Panc1 (cell line): Measurements from ENCODE around the gene POU5F2.

ENCODE experiments used
- CTCF ChIP-seq: fragments of 450-650 bp; IDR thresholded peaks from 2 replicates; pipeline ENCODE4 v1.5.1; 2017; ENCODE audit warnings: mild to moderate bottlenecking
- SIN3A ChIP-seq: IDR thresholded peaks from 2 replicates; pipeline ENCODE4 v1.6.1; 2012; ENCODE audit warnings: low read depth, mild to moderate bottlenecking, low read length, moderate library complexity, borderline replicate concordance; ENCODE audit not compliant: insufficient read depth

- TF ChIP-seq CTCF: no peak
- TF ChIP-seq SIN3A: no peak
These were observed 41.6 kb upstream of the POU5F2 start for GRCh38 chr5:93782978-93783377.
